Fibroblast of lung (primary cell): ENCODE measurements around the gene ECT2. TPM values are rescaled to one million over a fixed set of nuclear protein-coding genes. Genes with fewer than 3 reads are reported as not detected.

Experiments
- DNase-seq, 2 donors: peaks; one replicate each; pipeline versions ENCODE4 v3.0.0 to v3.0.0-alpha.2; 2010; ENCODE audit warnings: low read depth in 2 of 2
- H2AFZ ChIP-seq: 2 replicates; pipeline ENCODE4 v1.5.1; 2012; ENCODE audit warnings: low read length, control low read depth, inconsistent platforms
- H3K27ac ChIP-seq: 2 replicates; pipeline ENCODE4 v1.5.1; 2011; ENCODE audit warnings: low read length, control low read depth; ENCODE audit not compliant: insufficient read depth
- H3K27me3 ChIP-seq: 2 replicates; pipeline ENCODE4 v1.5.1; 2011; ENCODE audit warnings: mild to moderate bottlenecking, low read length; ENCODE audit not compliant: control insufficient read depth, insufficient read depth
- H3K36me3 ChIP-seq: 2 replicates; pipeline ENCODE4 v1.5.1; 2011; ENCODE audit warnings: low read length; ENCODE audit not compliant: control insufficient read depth, insufficient read depth
- H3K4me1 ChIP-seq: 2 replicates; pipeline ENCODE4 v1.5.1; 2011; ENCODE audit warnings: low read length; ENCODE audit not compliant: control insufficient read depth, insufficient read depth; ENCODE audit errors: extremely low read depth
- H3K4me2 ChIP-seq: 2 replicates; pipeline ENCODE4 v1.5.1; 2011; ENCODE audit warnings: low read length, control low read depth; ENCODE audit not compliant: insufficient read depth; ENCODE audit errors: extremely low read depth
- H3K4me3 ChIP-seq, 4 experiments: fragments of 200-600 bp in 1 of 4; sonication (generic) in 1 of 4; replicated peaks in 1 of 4; 2 replicates each; pipeline ENCODE4 v1.5.1; 2011 to 2016; ENCODE audit warnings: low read length in 4 of 4, low read depth in 3 of 4, mild to moderate bottlenecking in 3 of 4, control low read depth in 2 of 4, inconsistent platforms in 1 of 4, mixed read lengths in 1 of 4; ENCODE audit not compliant: insufficient read depth in 1 of 4; ENCODE audit errors: control extremely low read depth in 1 of 4
- H3K79me2 ChIP-seq: 2 replicates; pipeline ENCODE4 v1.5.1; 2012; ENCODE audit warnings: mild to moderate bottlenecking, low read length, inconsistent platforms; ENCODE audit not compliant: control insufficient read depth, insufficient read depth
- H3K9ac ChIP-seq: 2 replicates; pipeline ENCODE4 v1.5.1; 2011; ENCODE audit warnings: mild to moderate bottlenecking, low read length, control low read depth; ENCODE audit not compliant: insufficient read depth
- H3K9me3 ChIP-seq: 2 replicates; pipeline ENCODE4 v1.5.1; 2012; ENCODE audit warnings: low read depth, low read length; ENCODE audit not compliant: control insufficient read depth, insufficient read depth
- H4K20me1 ChIP-seq: 2 replicates; pipeline ENCODE4 v1.5.1; 2011; ENCODE audit warnings: low read length; ENCODE audit not compliant: control insufficient read depth, insufficient read depth; ENCODE audit errors: extremely low read depth
- CTCF ChIP-seq, 2 donors: IDR thresholded peaks in 1 of 2; conservative IDR thresholded peaks in 1 of 2; 1 replicate in 1 of 2; 2 replicates in 1 of 2; pipeline ENCODE4 v1.5.1; 2011 to 2012; ENCODE audit warnings: low read length in 2 of 2, control low read depth in 1 of 2, inconsistent platforms in 1 of 2, low read depth in 1 of 2, mild to moderate bottlenecking in 1 of 2
- EZH2 ChIP-seq: IDR thresholded peaks from 2 replicates; pipeline ENCODE4 v1.5.1; 2012; ENCODE audit warnings: low read length, control low read depth, mild to moderate bottlenecking; ENCODE audit errors: missing control alignments
- polyA plus RNA-seq, 2 donors: library from polyadenylated mRNA; depleted of rRNA in 1 of 2; stranded (reverse) in 1 of 2; unstranded in 1 of 2; fragments of >200 nt; gene quantifications; 2 replicates each; pipeline ENCODE4 v1.2.1, GENCODE V29; 2011 to 2012; ENCODE audit warnings: missing spikeins in 1 of 2
- total RNA-seq: library from RNA; depleted of rRNA; stranded (reverse); fragments of >200 nt; gene quantifications from 2 replicates; pipeline ENCODE4 v1.2.1, GENCODE V29; 2014

Gene ECT2
- total and polyA plus RNA-seq, 2 donors (not counting 1 experiment from before 2014, with no cell fraction given) = 20.5 to 34.5 TPM

- no peak overlapping the region for H3K27ac ChIP-seq
- TF ChIP-seq CTCF (conservative IDR thresholded peaks at IDR 0.05 in 1 of 2, IDR thresholded peaks at IDR 0.05 in 1 of 2; ENCODE audit: low read depth in 1 of 2, low read length in 2 of 2) = no peak
- no peak for TF ChIP-seq EZH2
These were observed 31.7 kb downstream of the ECT2 start for GRCh38 chr3:172782235-172782634.

GRCh38 chr3:172786036-172786435 is 35.5 kb downstream of the ECT2 start:
- H4K20me1 ChIP-seq = no peaks in the 10 kb centered on the region

More at GRCh38 chr3:172782235-172782634, 31.7 kb downstream of the ECT2 start:
- Histone ChIP-seq H3K9me3 (no peaks in the 10 kb centered on the region), H3K9ac (no peak overlapping the region), H3K4me1 (no peaks in the 10 kb centered on the region), H3K4me2 (no peak overlapping the region), H3K4me3 (no peak overlapping the region), H3K79me2 (no peaks in the 10 kb centered on the region), H4K20me1 (no peaks in the 10 kb centered on the region), H2AFZ (no peak overlapping the region), H3K36me3 (peaks cover 2% of the 10 kb centered on the region), H3K27me3 (no peaks in the 10 kb centered on the region)
- no peak for DNase-seq

GRCh38 chr3:172787019-172787418 is 36.5 kb downstream of the ECT2 start:
- H4K20me1 ChIP-seq = no peaks in the 10 kb centered on the region
- H3K36me3 ChIP-seq = peaks cover 6% of the 10 kb centered on the region
- no peak overlapping the region for H3K27ac ChIP-seq
- no peak overlapping the region for H3K4me3 ChIP-seq
- H3K9me3 ChIP-seq = no peaks in the 10 kb centered on the region
- H2AFZ ChIP-seq = no peak overlapping the region
- TF ChIP-seq EZH2 (no peak), CTCF (conservative IDR thresholded peaks at IDR 0.05 in 1 of 2, IDR thresholded peaks at IDR 0.05 in 1 of 2; ENCODE audit: low read depth in 1 of 2, low read length in 2 of 2) (no peak)
- no peak overlapping the region for H3K9ac ChIP-seq
- no peaks in the 10 kb centered on the region for H3K4me1 ChIP-seq
- H3K4me2 ChIP-seq = no peak overlapping the region
- H3K79me2 ChIP-seq = no peaks in the 10 kb centered on the region
- no peak for DNase-seq
- H3K27me3 ChIP-seq = no peaks in the 10 kb centered on the region

More at GRCh38 chr3:172786036-172786435, 35.5 kb downstream of the ECT2 start:
- Histone ChIP-seq H3K4me1 (no peaks in the 10 kb centered on the region), H3K79me2 (no peaks in the 10 kb centered on the region), H3K36me3 (peaks cover 6% of the 10 kb centered on the region), H3K9ac (no peak overlapping the region), H3K27me3 (no peaks in the 10 kb centered on the region), H3K9me3 (no peaks in the 10 kb centered on the region), H3K4me2 (no peak overlapping the region), H3K27ac (no peak overlapping the region), H2AFZ (no peak overlapping the region), H3K4me3 (no peak overlapping the region)
- DNase-seq = no peak
- TF ChIP-seq EZH2 (no peak), CTCF (conservative IDR thresholded peaks at IDR 0.05 in 1 of 2, IDR thresholded peaks at IDR 0.05 in 1 of 2; ENCODE audit: low read depth in 1 of 2, low read length in 2 of 2) (no peak)
